ENCODE results near the gene GJB2.

GJB2 gene

DNA sequence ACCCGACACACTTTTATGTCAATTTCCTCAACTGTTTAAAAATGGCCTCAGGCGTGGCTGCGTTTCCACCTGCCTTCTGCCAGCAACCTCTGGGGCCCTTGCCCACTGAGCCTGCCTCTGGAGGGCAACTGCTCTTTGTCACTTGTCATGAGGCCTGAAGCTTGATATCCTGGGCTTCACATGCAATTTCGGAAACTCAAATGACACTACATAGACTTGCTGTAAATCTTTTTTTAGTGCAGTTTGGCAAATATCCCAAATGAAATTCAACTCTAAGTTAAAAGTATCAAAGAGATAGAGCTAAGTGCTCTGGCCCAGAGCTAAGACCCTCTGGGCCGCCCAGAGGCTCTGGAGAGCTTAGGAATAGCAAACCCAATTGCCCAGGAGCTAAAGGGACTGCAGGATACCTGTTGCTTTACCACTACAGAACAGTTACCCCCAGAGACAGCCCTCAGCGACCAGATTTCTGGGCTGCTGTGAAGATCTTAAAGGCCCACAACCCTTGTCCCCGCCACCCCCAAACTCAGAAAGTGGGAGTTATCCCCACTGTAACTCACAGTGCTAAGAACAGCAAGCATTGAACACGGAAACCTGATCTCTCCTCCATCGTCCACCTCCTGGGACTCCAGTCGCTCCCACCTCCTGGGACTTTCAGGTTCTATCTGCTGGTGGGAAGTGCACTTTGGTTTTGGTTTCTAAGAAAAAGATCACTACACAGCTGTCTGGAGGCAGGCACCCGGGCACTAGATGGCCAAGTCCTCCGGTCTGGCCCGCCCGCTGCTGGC is 51.3 kb downstream of the GJB2 start:
- DNase-seq: no peak
- ATAC-seq: no peak

DNA sequence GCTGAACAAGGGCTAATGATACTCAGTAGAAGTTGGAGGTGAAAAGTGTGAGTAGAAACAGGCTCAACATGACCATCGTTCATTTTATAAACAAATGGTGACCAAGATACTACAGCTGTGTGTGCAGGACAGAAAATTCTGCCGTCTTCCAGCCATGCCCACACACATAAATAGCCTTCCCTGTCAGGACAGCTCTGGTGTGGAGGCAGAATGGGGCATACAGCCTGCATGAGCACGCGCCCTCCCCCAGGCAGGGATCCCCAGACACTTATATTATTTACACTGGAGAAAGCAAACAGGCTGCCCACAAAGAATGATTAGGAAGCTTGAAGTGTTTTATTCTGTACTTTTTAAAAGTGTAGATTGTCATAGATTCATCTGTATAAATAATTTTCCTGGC is 52.3 kb downstream of the GJB2 start:
- DNase-seq (no peak), ATAC-seq (no peak)

DNA sequence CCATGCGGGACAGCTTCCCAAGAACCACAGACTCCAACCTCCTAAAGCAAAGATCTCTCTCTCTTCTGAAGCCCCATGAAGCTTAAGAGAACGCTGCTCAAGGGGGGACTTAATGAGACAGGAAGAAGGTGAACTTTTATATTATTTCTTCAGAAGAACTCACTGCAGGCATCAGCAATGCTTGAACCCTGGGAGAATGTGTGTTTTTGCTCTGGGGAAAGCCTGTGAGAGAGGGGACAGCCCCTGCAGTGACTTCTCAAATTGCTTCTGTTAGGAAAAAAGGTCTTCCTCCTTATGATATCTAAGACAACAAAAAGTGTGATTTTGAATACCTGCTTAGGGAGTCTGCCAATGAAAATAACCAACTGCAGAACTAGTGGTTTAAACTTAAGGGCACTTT is 54.9 kb downstream of the GJB2 start:
- DNase-seq (no peak), ATAC-seq (no peak)
